Gastrocnemius medialis (tissue), 4 donors: ENCODE data around the gene MON1B. TPM values are rescaled to one million over a fixed set of nuclear protein-coding genes. Genes with fewer than 3 reads are reported as not detected.

Experiments
- ATAC-seq, 2 donors: fragments of 150-250 bp; one replicate each; pipeline ENCODE4 v1.9.1; 2016
- DNase-seq, 2 donors: peaks; one replicate each; pipeline ENCODE4 v3.0.0-alpha.2; 2019
- H3K27ac ChIP-seq, 4 donors: fragments of 200-600 bp; sonication (generic); 1 replicate in 1 of 4; 2 replicates in 3 of 4; pipeline ENCODE4 v1.5.1; 2016 to 2018; ENCODE audit warnings: mild to moderate bottlenecking in 2 of 4, moderate library complexity in 1 of 4
- H3K27me3 ChIP-seq, 3 donors: fragments of 200-600 bp; sonication (generic) in 2 of 3; 1 replicate in 1 of 3; 2 replicates in 2 of 3; pipeline versions ENCODE4 v1.5.1 to v1.6.0; 2016 to 2019; ENCODE audit warnings: mild to moderate bottlenecking in 1 of 3, moderate library complexity in 1 of 3
- H3K36me3 ChIP-seq, 2 donors: fragments of 200-600 bp; sonication (generic) in 1 of 2; one replicate each; pipeline ENCODE4 v1.5.1; 2017 to 2018
- H3K4me1 ChIP-seq, 2 donors: fragments of 200-600 bp; sonication (generic) in 1 of 2; one replicate each; pipeline ENCODE4 v1.5.1; 2016 to 2017; ENCODE audit warnings: mild to moderate bottlenecking in 2 of 2
- H3K4me3 ChIP-seq, 4 donors: fragments of 200-600 bp; sonication (generic) in 3 of 4; 1 replicate in 1 of 4; 2 replicates in 3 of 4; pipeline ENCODE4 v1.5.1; 2016 to 2019; ENCODE audit warnings: mild to moderate bottlenecking in 2 of 4
- H3K9me3 ChIP-seq, 3 donors: fragments of 200-600 bp; sonication (generic) in 2 of 3; 1 replicate in 1 of 3; 2 replicates in 2 of 3; pipeline ENCODE4 v1.5.1; 2016 to 2019
- CTCF ChIP-seq, 5 experiments: fragments of 450-650 bp in 3 of 5; fragments of 200-600 bp in 2 of 5; sonication (generic) in 2 of 5; IDR thresholded peaks in 4 of 5; conservative IDR thresholded peaks in 1 of 5; 1 replicate in 4 of 5; 2 replicates in 1 of 5; pipeline ENCODE4 v1.5.1; 2016 to 2019; ENCODE audit warnings: antibody characterized with exemption in 5 of 5, mild to moderate bottlenecking in 3 of 5, moderate library complexity in 3 of 5
- POLR2A ChIP-seq, 2 donors: fragments of 450-650 bp; IDR thresholded peaks; one replicate each; pipeline ENCODE4 v1.6.1; 2017; ENCODE audit warnings: antibody characterized with exemption in 2 of 2, mild to moderate bottlenecking in 2 of 2, moderate library complexity in 2 of 2
- in situ Hi-C, 4 donors: fragments of 200-750 bp; cut with MboI; loops; one replicate each; pipeline versions ENCODE4 v1.15.0 to v1.8.0; 2017; ENCODE audit warnings: low sequenced_read_pairs in 4 of 4
- intact Hi-C: fragments of 100-400 bp; cut with DNase I; formaldehyde crosslinking; loops from one replicate; pipeline ENCODE4 v1.15.1; 2023; ENCODE audit warnings: low total_unique reads
- total RNA-seq, 4 donors: library from RNA; depleted of rRNA; stranded (reverse); fragments of >200 nt; gene quantifications; one replicate each; pipeline versions ENCODE4 v1.1.0 to v1.2.3, GENCODE V29; 2016

The MON1B gene
- total RNA-seq = 10 to 100 TPM in 2 of 4 donors, 1 to 10 TPM in 2; 6.6 to 14.6 (median 10.6) TPM

GRCh38 chr16:77190478-77191258 lies at the start of gene MON1B:
Gene MON1B, plus strand, starts transcription at chr16:77191190. Its CDS starts 296 bp downstream, at chr16:77191486.
- TF ChIP-seq CTCF (IDR thresholded peaks at IDR 0.05 in 4 of 5, conservative IDR thresholded peaks at IDR 0.05 in 1 of 5) (no peak), POLR2A (IDR thresholded peaks at IDR 0.05) (peak; percentile 48 to 72)
- in situ Hi-C loops (loop anchor here in 1 of 4 donors (25.0 kb wide), 2 partner anchors 1578 to 1728 kb away; partner anchors contain the start of genes ADAT1 and TMEM170A), intact Hi-C loops (loop anchor here (1.0 to 5.0 kb wide), 3 partner anchors 532 to 1543 kb away; partner anchors contain the start of genes KARS1, NUDT7, TERF2IP and WWOX)
- H3K36me3 ChIP-seq = peaks cover 0 to 28% of the 10 kb centered on the region in 2 donors
- peaks cover 12 to 15% of the 10 kb centered on the region in 2 donors for H3K4me1 ChIP-seq
- no peaks in the 10 kb centered on the region for H3K27me3 ChIP-seq
- no peaks in the 10 kb centered on the region for H3K9me3 ChIP-seq
- peak within 1 kb of the TSS; percentile 93 to 96 (median 95) for H3K27ac ChIP-seq
- H3K4me3 ChIP-seq = peak within 1 kb of the TSS; percentile 80 to 93 (median 90)
- ATAC-seq (peak; percentile 98), DNase-seq (peak; percentile 98 to 99)

- TF ChIP-seq POLR2A (IDR thresholded peaks at IDR 0.05) (no peak), CTCF (IDR thresholded peaks at IDR 0.05 in 4 of 5, conservative IDR thresholded peaks at IDR 0.05 in 1 of 5) (no peak)
- DNase-seq = no peak
- H3K27ac ChIP-seq = no peak overlapping the region
- H3K36me3 ChIP-seq = no peaks in the 10 kb centered on the region
- H3K27me3 ChIP-seq = no peaks in the 10 kb centered on the region
- no peaks in the 10 kb centered on the region for H3K9me3 ChIP-seq
- no peak overlapping the region for H3K4me3 ChIP-seq
- no peak for ATAC-seq
- in situ Hi-C loops = no loop called here
- intact Hi-C loops = no loop called here
- no peaks in the 10 kb centered on the region for H3K4me1 ChIP-seq
Observed at GRCh38 chr16:77143364-77143763, 47.6 kb upstream of the MON1B start.

GRCh38 chr16:77148121-77148520 lies 42.9 kb upstream of the MON1B start:
- no peak for TF ChIP-seq CTCF (IDR thresholded peaks at IDR 0.05 in 4 of 5, conservative IDR thresholded peaks at IDR 0.05 in 1 of 5)
- no peak for TF ChIP-seq POLR2A (IDR thresholded peaks at IDR 0.05)
- ATAC-seq = no peak
- Histone ChIP-seq H3K9me3 (no peaks in the 10 kb centered on the region), H3K4me3 (no peak overlapping the region), H3K27ac (no peak overlapping the region), H3K4me1 (no peaks in the 10 kb centered on the region), H3K36me3 (no peaks in the 10 kb centered on the region), H3K27me3 (no peaks in the 10 kb centered on the region)
- in situ Hi-C loops = no loop called here
- intact Hi-C loops = no loop called here
- DNase-seq = no peak

- in situ Hi-C loops = loop anchor here in 1 of 4 donors (25.0 kb wide), 1 partner anchor 1370 kb away; no protein-coding TSS in a partner anchor
- H3K4me3 ChIP-seq = no peak overlapping the region
- H3K27me3 ChIP-seq = peaks cover 0 to 3% (median 0%) of the 10 kb centered on the region in 3 donors
- TF ChIP-seq POLR2A (IDR thresholded peaks at IDR 0.05) = no peak
- no peak for TF ChIP-seq CTCF (IDR thresholded peaks at IDR 0.05 in 4 of 5, conservative IDR thresholded peaks at IDR 0.05 in 1 of 5)
- no peak overlapping the region for H3K27ac ChIP-seq
- no peaks in the 10 kb centered on the region for H3K4me1 ChIP-seq
- DNase-seq = no peak
- intact Hi-C loops = no loop called here
- no peaks in the 10 kb centered on the region for H3K36me3 ChIP-seq
- ATAC-seq = no peak
- H3K9me3 ChIP-seq = no peaks in the 10 kb centered on the region
Observed at GRCh38 chr16:77157346-77158058, 33.5 kb upstream of the MON1B start.
